Gastroesophageal sphincter (tissue), 3 donors: Measurements from ENCODE around the gene CPSF4L.

ENCODE experiments used
- CTCF ChIP-seq, 4 experiments: fragments of 200-600 bp in 2 of 4; fragments of 450-650 bp in 2 of 4; sonication (generic) in 1 of 4; IDR thresholded peaks; one replicate each; pipeline ENCODE4 v1.5.1; 2017 to 2019; ENCODE audit warnings: antibody characterized with exemption in 4 of 4, mild to moderate bottlenecking in 2 of 4, moderate library complexity in 2 of 4
- EP300 ChIP-seq: sonication (generic); formaldehyde crosslinking; IDR thresholded peaks from one replicate; pipeline ENCODE4 v1.6.1; 2017; ENCODE audit warnings: antibody characterized with exemption, mild to moderate bottlenecking
- POLR2A ChIP-seq, 2 donors: fragments of 450-650 bp; IDR thresholded peaks; one replicate each; pipeline ENCODE4 v1.6.1; 2017; ENCODE audit warnings: antibody characterized with exemption in 2 of 2, mild to moderate bottlenecking in 2 of 2, moderate library complexity in 1 of 2
- POLR2AphosphoS5 ChIP-seq: sonication (generic); formaldehyde crosslinking; IDR thresholded peaks from one replicate; pipeline ENCODE4 v1.6.1; 2017; ENCODE audit warnings: antibody characterized with exemption

DNA sequence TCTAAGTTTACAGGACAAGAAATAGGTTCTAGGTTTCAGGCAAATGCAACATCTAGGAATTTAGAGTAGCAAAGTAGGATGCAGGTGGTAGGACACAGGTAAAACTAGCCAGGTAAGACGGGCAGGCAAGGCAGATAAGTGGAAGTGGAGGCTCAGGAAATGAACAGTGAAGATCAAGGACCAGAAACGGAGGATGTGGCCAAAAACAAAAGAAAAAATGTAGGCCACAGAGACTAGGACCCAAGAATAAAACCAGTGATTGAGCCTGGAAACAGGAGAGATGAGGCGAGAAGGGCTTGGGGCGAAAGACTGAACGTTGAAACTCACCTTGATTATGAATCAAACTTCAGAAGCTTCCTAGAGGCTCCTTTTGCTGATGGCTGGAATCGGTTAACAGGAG lies 24.0 kb downstream of the CPSF4L start:
- TF ChIP-seq CTCF (IDR thresholded peaks at IDR 0.05): no peak
- TF ChIP-seq POLR2AphosphoS5: no peak
- TF ChIP-seq EP300: no peak
- no peak for TF ChIP-seq POLR2A (IDR thresholded peaks at IDR 0.05)
